ENCODE results near the gene USP17L26. TPM values are rescaled to one million over a fixed set of nuclear protein-coding genes. Genes with fewer than 3 reads are reported as not detected.

The USP17L26 gene
- total RNA-seq = not detected

GRCh38 chr4:9334358-9334757, at the start of gene USP17L26:
TSS of gene USP17L26 (plus strand) at chr4:9334658. CDS start at chr4:9334658, 0 bp downstream.

GRCh38 chr4:9324865-9325264, 9.6 kb upstream of the USP17L26 start, which contains the start of gene USP17L24:
TSS of gene USP17L24 (plus strand) at chr4:9325165. CDS start at chr4:9325165, 0 bp downstream.

GRCh38 chr4:9329611-9330010, 4.8 kb upstream of the USP17L26 start, which contains the start of gene USP17L25:
TSS of gene USP17L25 (plus strand) at chr4:9329911. CDS start at chr4:9329911, 0 bp downstream.

GRCh38 chr4:9339103-9339502, 4.6 kb downstream of the USP17L26 start, which contains the start of gene USP17L5:
TSS of gene USP17L5 (plus strand) at chr4:9339403. CDS start at chr4:9339403, 0 bp downstream.

GRCh38 chr4:9343848-9344247, 9.4 kb downstream of the USP17L26 start, which contains the start of gene USP17L27:
TSS of gene USP17L27 (plus strand) at chr4:9344148. CDS start at chr4:9344148, 0 bp downstream.

GRCh38 chr4:9348593-9348992, 14.1 kb downstream of the USP17L26 start, which contains the start of gene USP17L28:
TSS of gene USP17L28 (plus strand) at chr4:9348893. CDS start at chr4:9348893, 0 bp downstream.

GRCh38 chr4:9353338-9353737, 18.9 kb downstream of the USP17L26 start, which contains the start of gene USP17L29:
TSS of gene USP17L29 (plus strand) at chr4:9353638. CDS start at chr4:9353638, 0 bp downstream.

GRCh38 chr4:9362829-9363228, 28.4 kb downstream of the USP17L26 start, which contains the start of gene USP17L30:
TSS of gene USP17L30 (plus strand) at chr4:9363129. CDS start at chr4:9363129, 0 bp downstream.

Other genes with a start within 250 kb of the USP17L26 start
- not detected for gene FAM90A26, start 164.2 kb upstream of the USP17L26 start, total RNA-seq
- gene USP17L10, start 124.0 kb upstream of the USP17L26 start, total RNA-seq = not detected
- not detected for gene USP17L11, start 119.3 kb upstream of the USP17L26 start, total RNA-seq
- gene USP17L12, start 114.5 kb upstream of the USP17L26 start, total RNA-seq = not detected
- not detected for gene USP17L13, start 109.8 kb upstream of the USP17L26 start, total RNA-seq
- not detected for gene USP17L15, start 100.3 kb upstream of the USP17L26 start, total RNA-seq
- gene USP17L17, start 90.8 kb upstream of the USP17L26 start, total RNA-seq = not detected
- gene USP17L18, start 86.0 kb upstream of the USP17L26 start, total RNA-seq = not detected
- gene USP17L19, start 81.3 kb upstream of the USP17L26 start, total RNA-seq = not detected
- not detected for gene USP17L20, start 76.5 kb upstream of the USP17L26 start, total RNA-seq
- gene USP17L21, start 71.8 kb upstream of the USP17L26 start, total RNA-seq = not detected
- not detected for gene USP17L22, start 67.0 kb upstream of the USP17L26 start, total RNA-seq
- not detected for gene USP17L24, start 9.5 kb upstream of the USP17L26 start, total RNA-seq
- gene USP17L25, start 4.7 kb upstream of the USP17L26 start, total RNA-seq = not detected
- not detected for gene USP17L5, start 4.7 kb downstream of the USP17L26 start, total RNA-seq
- gene USP17L27, start 9.5 kb downstream of the USP17L26 start, total RNA-seq = not detected
- gene USP17L28, start 14.2 kb downstream of the USP17L26 start, total RNA-seq = not detected
- gene USP17L29, start 19.0 kb downstream of the USP17L26 start, total RNA-seq = not detected
- gene USP17L30, start 28.5 kb downstream of the USP17L26 start, total RNA-seq = not detected
- not detected for gene DEFB131A, start 109.8 kb downstream of the USP17L26 start, total RNA-seq

Data from camera-type eye (tissue), 1 donor.